Erythroblast (primary cell): ENCODE data around the gene FIZ1.

Experiments
- GATA1 ChIP-seq: IDR thresholded peaks from 2 replicates; pipeline ENCODE4 v1.6.1; 2011; ENCODE audit warnings: low read depth, mild to moderate bottlenecking, control low read depth, low read length, moderate library complexity
- POLR2A ChIP-seq: IDR thresholded peaks from 2 replicates; pipeline ENCODE4 v1.6.1; 2011; ENCODE audit warnings: mild to moderate bottlenecking, low read length

GRCh38 chr19:55645512-55645881 is 46.2 kb upstream of the FIZ1 start:
- TF ChIP-seq POLR2A (no peak), GATA1 (no peak)
